ENCODE results near the gene LRRC4C. TPM values are rescaled to one million over a fixed set of nuclear protein-coding genes. Genes with fewer than 3 reads are reported as not detected.

Gene LRRC4C
- total RNA-seq, 1 donor from 2014 or later: not detected

GRCh38 chr11:41400819-41401382 lies 58.6 kb downstream of the LRRC4C start:
- no peak for TF ChIP-seq CTCF (IDR thresholded peaks at IDR 0.05)
- Histone ChIP-seq H3K36me3 (no peaks in the 10 kb centered on the region), H3K4me3 (no peak overlapping the region), H3K9me3 (no peaks in the 10 kb centered on the region), H3K27ac (no peak overlapping the region), H3K27me3 (no peaks in the 10 kb centered on the region), H3K4me1 (no peaks in the 10 kb centered on the region)
- intact Hi-C loops (cut with DNase I): no loop called here
- no peak for DNase-seq (ENCODE audit: low spot score in 2 of 2)

DNA sequence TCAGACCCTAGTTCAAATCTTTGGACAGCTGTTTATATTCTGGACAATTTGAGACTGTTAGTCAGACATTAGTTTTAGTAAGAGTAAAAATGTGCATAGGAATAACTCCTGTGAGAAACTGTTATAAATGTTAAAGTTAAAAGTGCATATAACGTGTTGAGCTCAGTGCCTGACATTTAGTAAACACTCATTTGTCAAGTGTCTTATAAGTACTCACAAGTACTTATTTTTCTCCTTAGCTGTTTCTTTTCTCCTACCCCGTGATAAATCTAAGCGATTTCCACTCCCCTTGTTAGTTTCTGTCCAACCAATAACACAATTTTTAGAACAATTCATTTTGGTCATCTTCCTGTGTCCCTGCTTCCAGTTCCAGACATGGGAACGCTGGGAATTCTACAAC lies 59.3 kb downstream of the LRRC4C start:
- TF ChIP-seq CTCF (IDR thresholded peaks at IDR 0.05): no peak
- H3K27ac ChIP-seq: no peak overlapping the region
- H3K9me3 ChIP-seq: no peaks in the 10 kb centered on the region
- no peaks in the 10 kb centered on the region for H3K27me3 ChIP-seq
- no peaks in the 10 kb centered on the region for H3K4me1 ChIP-seq
- DNase-seq (ENCODE audit: low spot score in 2 of 2): no peak
- intact Hi-C loops (cut with DNase I): no loop called here
- no peaks in the 10 kb centered on the region for H3K36me3 ChIP-seq
- no peak overlapping the region for H3K4me3 ChIP-seq

DNA sequence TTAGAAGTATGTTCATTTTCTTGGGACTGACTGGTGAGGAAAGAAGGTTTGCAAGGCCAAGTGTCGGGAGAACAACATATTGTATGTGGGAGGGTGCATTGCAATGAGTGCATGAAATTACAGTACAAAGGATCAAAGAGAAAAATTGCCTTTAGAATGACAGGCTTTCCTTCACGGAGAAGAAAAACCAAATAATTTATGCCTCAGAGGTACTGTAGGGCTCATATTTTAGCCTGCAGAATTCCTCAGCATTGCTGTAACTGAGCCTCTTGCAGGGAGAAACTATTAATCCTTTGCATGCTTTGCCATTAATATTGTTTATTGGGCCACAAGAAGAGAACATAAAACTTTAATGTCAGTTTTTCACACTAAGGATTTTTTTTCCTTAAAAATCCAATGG lies 60.1 kb downstream of the LRRC4C start:
- no peaks in the 10 kb centered on the region for H3K36me3 ChIP-seq
- no peak for TF ChIP-seq CTCF (IDR thresholded peaks at IDR 0.05)
- intact Hi-C loops (cut with DNase I): no loop called here
- no peaks in the 10 kb centered on the region for H3K27me3 ChIP-seq
- H3K4me3 ChIP-seq: no peak overlapping the region
- DNase-seq (ENCODE audit: low spot score in 2 of 2): no peak
- H3K9me3 ChIP-seq: no peaks in the 10 kb centered on the region
- H3K4me1 ChIP-seq: no peaks in the 10 kb centered on the region
- H3K27ac ChIP-seq: no peak overlapping the region

DNA sequence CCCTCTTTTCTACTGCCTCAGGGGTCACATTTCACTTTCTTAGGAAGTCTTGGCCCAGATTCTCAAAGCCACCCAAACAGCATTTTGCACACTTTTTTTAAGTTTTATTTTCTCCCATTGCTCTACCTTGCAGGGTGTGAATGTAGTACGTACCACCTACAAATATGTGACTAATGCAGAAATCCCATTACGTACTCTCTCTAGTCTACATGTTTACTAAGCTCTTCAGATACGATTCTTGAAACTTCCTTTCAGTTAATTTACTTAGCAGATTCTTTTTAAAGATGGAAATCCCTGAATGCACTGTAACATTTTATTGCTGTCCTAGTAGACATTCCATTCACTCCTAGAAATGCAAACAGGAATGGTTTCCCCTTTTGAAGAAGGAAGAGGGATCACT lies 61.3 kb downstream of the LRRC4C start:
- Histone ChIP-seq H3K36me3 (no peaks in the 10 kb centered on the region), H3K4me1 (no peaks in the 10 kb centered on the region), H3K27ac (no peak overlapping the region), H3K27me3 (no peaks in the 10 kb centered on the region), H3K4me3 (no peak overlapping the region), H3K9me3 (no peaks in the 10 kb centered on the region)
- DNase-seq (ENCODE audit: low spot score in 2 of 2): no peak
- intact Hi-C loops (cut with DNase I): no loop called here
- TF ChIP-seq CTCF (IDR thresholded peaks at IDR 0.05): no peak

DNA sequence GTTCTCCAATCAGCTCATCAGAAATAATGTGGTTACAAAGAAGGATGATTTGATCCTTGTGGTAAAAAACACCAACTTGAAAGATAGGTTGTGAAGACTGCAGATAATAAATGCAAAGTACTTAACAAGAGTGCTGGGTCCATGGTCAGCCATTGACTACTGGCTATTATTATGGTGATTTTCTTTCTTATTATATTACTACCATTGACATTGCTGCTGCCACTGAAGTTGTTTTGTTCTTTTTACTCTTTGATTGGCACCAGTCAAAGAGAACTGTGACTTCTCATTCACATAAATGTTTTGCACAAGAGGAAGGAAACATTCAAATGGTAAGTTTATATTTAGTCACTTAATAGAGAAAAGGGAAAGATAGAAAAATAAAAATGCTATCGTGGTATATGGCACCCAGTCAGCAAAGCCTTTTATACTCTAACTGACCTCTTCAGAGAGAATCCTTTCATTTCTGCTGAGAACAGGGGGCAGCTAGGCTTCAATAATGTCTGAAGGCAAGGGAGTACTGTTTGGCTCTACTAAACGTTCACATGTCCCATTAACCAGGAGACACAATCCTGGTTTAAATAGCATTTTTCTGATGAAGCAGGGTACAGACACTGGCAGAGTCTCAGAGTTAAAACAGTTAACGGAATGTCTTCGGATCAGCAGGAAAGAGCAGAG lies 64.8 kb downstream of the LRRC4C start:
- intact Hi-C loops (cut with DNase I): no loop called here
- Histone ChIP-seq H3K4me3 (no peak overlapping the region), H3K27me3 (no peaks in the 10 kb centered on the region), H3K9me3 (no peaks in the 10 kb centered on the region), H3K36me3 (no peaks in the 10 kb centered on the region), H3K27ac (no peak overlapping the region), H3K4me1 (no peaks in the 10 kb centered on the region)
- no peak for DNase-seq (ENCODE audit: low spot score in 2 of 2)
- TF ChIP-seq CTCF (IDR thresholded peaks at IDR 0.05): no peak

All from ascending aorta (tissue), 2 donors.